Activated CD8-positive, alpha-beta memory T cell treated with anti-CD3 and anti-CD28 coated beads for 48 hours (primary cell): Measurements from ENCODE around the gene ULBP3.
"Not testable (repeated sequence)": the region's sequence is repeated elsewhere in the genome, so short reads cannot be mapped to it uniquely, and the experiment has no call there.

ENCODE experiments used
- DNase-seq, 3 experiments: peaks; one replicate each; pipeline ENCODE4 v3.0.0-alpha.2; 2020; ENCODE audit warnings: low read depth in 2 of 3, low spot score in 2 of 3

Gene ULBP3

DNA sequence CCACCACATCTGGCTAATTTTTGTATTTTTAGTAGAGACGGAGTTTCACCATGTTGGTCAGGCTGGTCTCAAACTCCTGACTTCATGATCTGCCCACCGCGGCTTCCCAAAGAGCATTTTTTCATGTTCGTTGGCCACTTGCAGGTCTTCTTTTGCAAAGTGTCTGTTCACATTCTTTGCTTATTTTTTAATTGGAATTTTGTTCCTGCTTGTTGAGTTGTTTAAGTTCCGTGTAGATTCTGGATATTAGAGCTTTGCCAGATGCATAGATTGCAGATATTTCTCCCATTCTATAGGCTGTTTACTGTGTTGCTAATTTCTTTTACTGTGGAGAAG lies 51.8 kb downstream of the ULBP3 start:
- not testable (repeated sequence) for DNase-seq

DNA sequence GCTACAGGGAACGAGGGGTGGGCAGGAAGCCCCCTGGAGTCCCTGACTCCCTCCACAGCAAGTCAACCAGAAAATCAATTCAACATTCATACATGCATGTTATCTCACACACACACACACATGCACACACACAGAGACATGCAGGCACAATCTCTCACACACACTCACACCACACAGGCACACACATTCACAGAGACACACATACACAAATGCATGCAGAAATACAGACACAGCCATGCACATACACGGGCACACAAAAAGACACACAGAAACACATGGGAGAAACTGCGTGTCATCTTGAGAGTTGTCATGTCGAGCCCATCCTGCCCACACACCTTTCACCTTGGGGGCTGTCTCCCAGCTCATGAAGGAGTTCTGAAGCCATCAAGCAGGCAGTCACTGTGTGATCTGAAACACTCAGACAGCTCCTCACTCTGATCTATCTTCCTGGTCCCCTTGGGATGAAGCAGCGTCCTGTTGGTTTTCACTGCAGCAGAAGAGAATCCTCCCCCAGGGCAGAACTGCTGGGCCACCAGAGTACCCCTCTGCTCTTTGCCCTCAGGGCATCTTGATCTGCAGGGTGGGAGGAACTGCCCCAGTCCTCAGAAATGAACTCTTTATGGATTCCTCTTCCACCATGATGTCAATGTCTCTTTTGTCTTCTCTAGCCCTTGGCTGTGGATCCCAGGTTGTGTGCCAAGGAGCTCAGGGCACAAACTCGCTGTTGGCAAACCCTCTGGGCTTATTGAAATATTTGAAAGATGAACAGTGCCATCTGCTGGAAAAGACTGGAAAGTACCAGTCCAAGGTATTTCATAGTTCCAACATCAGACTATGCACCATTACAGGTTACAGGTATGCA lies 52.4 kb downstream of the ULBP3 start:
- peak in 1 of 3 experiments; percentile 27 for DNase-seq

DNA sequence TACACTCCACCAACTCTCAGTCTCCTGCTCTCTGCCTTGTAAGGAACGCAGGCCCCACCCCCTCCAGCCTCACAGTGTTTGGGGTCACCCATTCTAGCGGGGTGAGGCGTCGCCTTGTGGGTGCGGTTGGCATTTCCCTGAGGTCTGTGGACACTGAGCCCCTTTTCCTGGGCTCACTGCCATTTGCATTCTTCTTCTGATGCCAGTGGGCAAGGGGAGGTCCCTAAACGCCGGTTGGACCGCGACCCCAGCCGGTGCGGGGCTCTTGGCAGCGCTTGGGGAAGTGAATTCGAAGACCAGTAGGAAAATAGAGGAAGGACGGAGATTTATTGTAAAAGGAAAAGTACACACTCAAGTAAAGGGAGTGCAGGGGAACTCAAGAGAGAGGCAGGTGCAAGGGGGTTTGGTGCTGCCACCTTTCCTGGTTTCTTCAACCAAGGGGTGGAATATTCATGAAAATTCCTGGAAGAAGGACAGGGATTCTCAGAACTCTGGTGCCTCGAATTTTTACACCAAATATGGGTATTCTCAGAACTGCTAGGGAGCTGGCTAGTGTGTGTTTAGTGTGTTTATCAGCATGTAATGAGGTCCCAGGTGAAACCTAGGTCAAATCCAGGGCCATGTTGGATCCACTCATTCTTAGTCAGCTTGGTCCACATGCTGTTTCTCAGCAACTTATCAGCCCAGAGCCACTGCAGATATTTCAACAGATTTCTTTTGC lies 53.5 kb downstream of the ULBP3 start:
- not testable (repeated sequence) for DNase-seq

DNA sequence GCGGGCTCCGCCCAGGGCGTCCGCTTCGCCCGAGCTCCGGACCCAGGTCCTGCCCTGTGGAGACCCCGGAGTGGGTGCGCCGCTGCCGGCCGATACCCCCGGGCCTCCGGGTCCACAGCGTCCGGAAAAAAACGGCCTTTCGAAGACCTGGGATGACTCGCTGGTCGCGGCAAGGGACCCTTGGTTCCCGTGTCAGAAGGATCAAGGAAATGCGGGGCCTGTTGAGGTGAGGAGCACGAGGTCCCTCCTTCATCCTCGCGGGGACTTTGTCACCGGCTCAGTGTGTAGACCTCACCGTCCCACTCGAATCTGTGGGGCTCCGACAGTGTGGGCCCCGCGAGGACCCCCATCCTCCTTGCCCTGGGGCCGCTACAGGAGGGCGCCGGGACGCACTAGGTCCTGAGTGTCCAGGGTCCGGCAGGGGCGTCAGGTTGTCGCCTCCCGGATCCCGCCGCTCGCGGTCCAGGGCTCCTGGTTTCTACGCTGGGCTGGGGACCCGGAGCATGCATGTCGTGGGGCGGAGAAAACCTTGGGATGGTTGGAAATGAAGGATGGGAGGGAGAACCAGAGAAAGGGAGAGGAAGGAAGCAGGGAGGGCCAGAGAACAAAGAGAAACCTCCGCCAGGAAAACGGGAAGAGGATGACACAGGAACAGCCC lies 54.2 kb downstream of the ULBP3 start:
- not testable (repeated sequence) for DNase-seq

DNA sequence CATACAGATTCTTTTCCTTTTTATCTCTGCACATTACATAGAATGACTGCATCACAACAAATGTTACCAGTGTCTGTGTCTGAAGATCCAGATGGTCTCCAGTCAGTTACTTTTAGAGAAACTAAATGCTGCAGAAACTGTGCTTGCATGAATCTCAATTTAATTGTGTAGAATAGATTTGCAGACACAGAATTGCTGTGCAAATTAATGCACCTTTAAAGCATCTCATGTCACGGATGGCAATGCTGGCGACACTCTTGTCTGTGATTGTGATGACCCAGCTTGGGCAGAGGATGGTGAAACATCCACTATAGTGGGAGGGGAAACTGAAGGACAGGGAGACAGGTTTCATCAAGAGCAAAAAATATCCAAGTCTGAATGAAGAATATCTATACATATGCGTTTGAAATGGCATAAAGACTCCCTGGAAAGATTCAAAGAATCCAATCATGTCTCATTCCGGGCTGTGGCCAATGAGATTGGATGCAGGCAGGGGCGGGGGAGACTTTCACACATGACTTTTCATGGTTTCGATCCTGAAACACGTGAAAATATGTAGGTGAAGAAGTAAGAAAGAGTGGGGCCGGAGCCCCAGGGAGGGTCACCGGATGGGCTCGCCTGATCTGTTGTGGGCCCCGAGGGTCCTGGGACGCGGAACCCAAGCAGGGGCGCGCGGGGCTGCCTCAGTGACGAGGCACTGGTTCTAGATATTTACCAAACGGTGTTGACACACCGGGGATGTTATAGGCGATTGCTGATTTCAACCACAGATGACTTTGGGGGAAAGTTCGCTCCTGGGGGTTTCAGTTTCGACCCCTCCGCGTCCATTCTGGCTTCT lies 54.9 kb downstream of the ULBP3 start:
- not testable (repeated sequence) for DNase-seq

DNA sequence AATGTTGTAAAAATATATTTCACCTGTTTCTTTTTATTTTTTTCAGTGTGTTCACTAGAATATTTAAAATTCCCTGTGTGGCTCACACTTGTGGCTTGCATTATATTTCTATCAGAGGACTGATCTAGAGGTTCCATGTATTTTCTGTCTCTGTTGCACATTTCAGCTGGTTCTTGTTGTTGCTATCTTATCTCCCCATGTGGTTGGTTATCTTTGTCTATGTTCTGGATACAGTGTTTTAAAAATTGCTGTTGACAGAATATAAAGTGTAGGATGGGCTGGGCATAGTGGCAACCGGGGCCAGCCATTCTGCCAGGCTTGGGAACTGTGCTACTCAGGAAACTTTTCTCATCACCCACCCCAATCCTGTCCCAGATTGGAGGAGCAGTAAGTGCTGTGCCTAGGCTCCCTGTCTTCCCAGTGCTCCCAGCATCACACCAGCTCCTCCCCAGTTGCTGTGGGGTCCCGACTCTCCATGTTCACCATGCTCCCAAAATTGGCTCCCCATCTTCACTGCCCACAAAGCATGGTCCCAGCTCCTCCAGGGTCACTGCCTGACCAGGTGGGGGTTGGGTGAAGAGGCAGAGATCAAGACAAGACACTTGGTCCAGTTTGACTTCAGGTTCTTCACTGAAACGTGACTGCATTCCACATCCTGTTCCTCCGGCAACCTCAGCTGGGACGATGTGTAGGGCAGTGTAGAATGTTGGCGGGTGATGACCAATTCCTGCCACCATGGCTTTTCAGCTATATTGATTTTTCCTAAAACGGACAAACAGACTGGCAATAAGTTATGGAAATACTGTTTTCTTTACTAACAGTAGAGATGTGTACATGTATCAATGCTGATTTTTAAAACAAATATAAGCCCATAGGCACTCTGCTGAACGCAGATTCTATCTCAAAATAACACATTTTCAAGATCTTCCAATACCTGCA lies 55.8 kb downstream of the ULBP3 start:
- DNase-seq, result not testable (repeated sequence)
